Cardiac muscle cell (in vitro differentiated cells and primary cell): ENCODE data around the gene PTPRD. TPM values are rescaled to one million over a fixed set of nuclear protein-coding genes. Genes with fewer than 3 reads are reported as not detected.

Experiments
- DNase-seq, 2 donors: peaks; one replicate each; pipeline versions ENCODE4 v3.0.0 to v3.0.0-alpha.2; 2010 to 2017; ENCODE audit warnings: low read depth in 1 of 2, low spot score in 1 of 2
- H3K27ac ChIP-seq: fragments of 200-600 bp; sonication (generic); 2 replicates; pipeline ENCODE4 v1.5.1; 2016
- H3K27me3 ChIP-seq: fragments of 200-600 bp; sonication (generic); 2 replicates; pipeline ENCODE4 v1.6.0; 2016; ENCODE audit warnings: control low read depth
- H3K36me3 ChIP-seq: fragments of 200-600 bp; sonication (generic); 2 replicates; pipeline ENCODE4 v1.5.1; 2016; ENCODE audit warnings: control low read depth
- H3K4me1 ChIP-seq: fragments of 200-600 bp; sonication (generic); 2 replicates; pipeline ENCODE4 v1.8.1; 2017; ENCODE audit warnings: low read depth, mild to moderate bottlenecking, mixed run types
- H3K4me3 ChIP-seq: fragments of 200-600 bp; sonication (generic); 2 replicates; pipeline ENCODE4 v1.5.1; 2016; ENCODE audit warnings: mild to moderate bottlenecking
- H3K9me3 ChIP-seq: fragments of 200-600 bp; sonication (generic); 2 replicates; pipeline ENCODE4 v1.5.1; 2017; ENCODE audit warnings: low read depth, mild to moderate bottlenecking, control low read depth
- polyA plus RNA-seq: library from polyadenylated mRNA; unstranded; fragments of >200 nt; fragmentation: Nextera tagmentation; extraction: Ambion mirVana; gene quantifications from 2 replicates; pipeline ENCODE4 v1.2.1, GENCODE V29; 2016
- total RNA-seq: library from RNA; depleted of rRNA; stranded (reverse); fragments of >200 nt; gene quantifications from 2 replicates; pipeline ENCODE4 v1.2.3, GENCODE V29; 2016
- TF ChIP-seq, protein P1 (sequence below): IDR thresholded peaks from 2 replicates; pipeline ENCODE4 v1.5.1; 2012; ENCODE audit warnings: low read depth, mild to moderate bottlenecking, low read length

The PTPRD gene
- total and polyA plus RNA-seq, 2 experiments from 2014 or later: 37.0 to 287 TPM

GRCh38 chr9:9674461-9674860 is 938.3 kb downstream of the PTPRD start:
- Histone ChIP-seq H3K9me3 (no peaks in the 10 kb centered on the region), H3K36me3 (no peaks in the 10 kb centered on the region), H3K4me1 (no peaks in the 10 kb centered on the region), H3K27me3 (no peaks in the 10 kb centered on the region), H3K27ac (no peak overlapping the region), H3K4me3 (no peak overlapping the region)
- TF ChIP-seq, protein P1, sequence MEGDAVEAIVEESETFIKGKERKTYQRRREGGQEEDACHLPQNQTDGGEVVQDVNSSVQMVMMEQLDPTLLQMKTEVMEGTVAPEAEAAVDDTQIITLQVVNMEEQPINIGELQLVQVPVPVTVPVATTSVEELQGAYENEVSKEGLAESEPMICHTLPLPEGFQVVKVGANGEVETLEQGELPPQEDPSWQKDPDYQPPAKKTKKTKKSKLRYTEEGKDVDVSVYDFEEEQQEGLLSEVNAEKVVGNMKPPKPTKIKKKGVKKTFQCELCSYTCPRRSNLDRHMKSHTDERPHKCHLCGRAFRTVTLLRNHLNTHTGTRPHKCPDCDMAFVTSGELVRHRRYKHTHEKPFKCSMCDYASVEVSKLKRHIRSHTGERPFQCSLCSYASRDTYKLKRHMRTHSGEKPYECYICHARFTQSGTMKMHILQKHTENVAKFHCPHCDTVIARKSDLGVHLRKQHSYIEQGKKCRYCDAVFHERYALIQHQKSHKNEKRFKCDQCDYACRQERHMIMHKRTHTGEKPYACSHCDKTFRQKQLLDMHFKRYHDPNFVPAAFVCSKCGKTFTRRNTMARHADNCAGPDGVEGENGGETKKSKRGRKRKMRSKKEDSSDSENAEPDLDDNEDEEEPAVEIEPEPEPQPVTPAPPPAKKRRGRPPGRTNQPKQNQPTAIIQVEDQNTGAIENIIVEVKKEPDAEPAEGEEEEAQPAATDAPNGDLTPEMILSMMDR: no peak
- DNase-seq: no peak

DNA sequence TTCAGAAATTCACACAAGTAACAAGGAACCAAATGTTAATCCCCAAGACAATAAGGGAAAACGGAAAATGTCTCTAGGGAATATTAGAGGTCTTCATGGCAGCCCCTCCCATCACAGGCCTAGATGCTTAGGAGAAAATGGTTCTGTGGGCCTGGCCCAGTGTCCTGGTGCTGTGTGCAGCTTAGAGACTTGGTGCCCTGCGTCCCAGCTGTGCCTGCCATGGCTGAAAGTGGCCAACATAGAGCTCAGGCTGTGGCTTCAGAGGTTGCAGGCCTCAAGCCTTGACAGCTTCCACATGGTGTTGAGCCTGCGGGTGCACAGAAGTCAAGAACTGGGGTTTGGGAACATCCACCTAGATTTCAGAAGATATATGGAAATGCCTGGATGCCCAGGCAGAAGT is 942.3 kb downstream of the PTPRD start:
- DNase-seq: no peak
- H3K4me1 ChIP-seq: no peaks in the 10 kb centered on the region
- H3K4me3 ChIP-seq: no peak overlapping the region
- H3K36me3 ChIP-seq: no peaks in the 10 kb centered on the region
- TF ChIP-seq, protein P1: no peak
- no peaks in the 10 kb centered on the region for H3K9me3 ChIP-seq
- no peak overlapping the region for H3K27ac ChIP-seq
- H3K27me3 ChIP-seq: no peaks in the 10 kb centered on the region

DNA sequence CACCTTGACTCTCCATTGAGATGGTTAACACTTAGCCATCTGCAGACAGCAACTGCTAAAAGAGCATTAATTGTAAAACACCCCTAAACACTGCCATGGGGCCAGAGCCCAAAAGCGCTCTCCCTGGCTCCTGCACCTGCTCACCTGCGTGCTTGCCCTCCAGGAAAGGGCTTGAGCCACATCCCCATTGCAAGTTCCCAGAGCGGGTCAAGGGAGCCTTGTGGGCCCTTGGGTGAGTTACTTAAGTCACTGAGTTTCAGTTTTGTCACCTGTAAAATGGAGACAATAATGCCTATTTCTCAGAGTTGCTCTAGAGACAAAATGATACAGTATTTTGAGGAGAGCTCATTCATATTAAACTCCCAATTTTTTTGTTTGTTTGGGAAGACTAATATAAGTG is 967.8 kb downstream of the PTPRD start:
- Histone ChIP-seq H3K9me3 (no peaks in the 10 kb centered on the region), H3K36me3 (no peaks in the 10 kb centered on the region), H3K4me3 (no peak overlapping the region), H3K27ac (no peak overlapping the region), H3K4me1 (no peaks in the 10 kb centered on the region), H3K27me3 (no peaks in the 10 kb centered on the region)
- TF ChIP-seq, protein P1: no peak
- no peak for DNase-seq

- TF ChIP-seq, protein P1: no peak
- Histone ChIP-seq H3K27ac (no peak overlapping the region), H3K9me3 (no peaks in the 10 kb centered on the region), H3K4me1 (no peaks in the 10 kb centered on the region), H3K4me3 (no peak overlapping the region), H3K36me3 (no peaks in the 10 kb centered on the region), H3K27me3 (no peaks in the 10 kb centered on the region)
- DNase-seq: no peak
Measured at GRCh38 chr9:9631284-9631683, 981.5 kb downstream of the PTPRD start.

- Histone ChIP-seq H3K9me3 (no peaks in the 10 kb centered on the region), H3K27me3 (no peaks in the 10 kb centered on the region), H3K4me3 (no peak overlapping the region), H3K36me3 (no peaks in the 10 kb centered on the region), H3K27ac (no peak overlapping the region), H3K4me1 (no peaks in the 10 kb centered on the region)
- DNase-seq: no peak
- TF ChIP-seq, protein P1: no peak
Measured at GRCh38 chr9:9625248-9625647, 987.6 kb downstream of the PTPRD start.

- Histone ChIP-seq H3K4me3 (no peak overlapping the region), H3K4me1 (no peaks in the 10 kb centered on the region), H3K27me3 (no peaks in the 10 kb centered on the region), H3K9me3 (no peaks in the 10 kb centered on the region), H3K36me3 (no peaks in the 10 kb centered on the region), H3K27ac (no peak overlapping the region)
- TF ChIP-seq, protein P1: no peak
- DNase-seq: no peak
Measured at GRCh38 chr9:9623506-9623905, 989.3 kb downstream of the PTPRD start.
